Pancreas (tissue), 10 donors: Measurements from ENCODE around the gene LHPP. TPM values are rescaled to one million over a fixed set of nuclear protein-coding genes. Genes with fewer than 3 reads are reported as not detected.

ENCODE experiments used
- ATAC-seq, 4 donors: fragments of 200-7000 bp; cut with Tn5 transposase; one replicate each; pipeline versions ENCODE4 v1.8.0 to v1.9.1; 2020; ENCODE audit warnings: mild to moderate bottlenecking in 4 of 4, moderate library complexity in 4 of 4
- DNase-seq, 6 donors: peaks; one replicate each; pipeline ENCODE4 v3.0.0-alpha.2; 2020
- FAIRE-seq: peaks from 2 replicates; lab custom pipeline; 2012; peaks lifted over from hg19 to GRCh38; lab: Jason Lieb, UNC
- H3K27ac ChIP-seq, 4 donors: fragments of 200-600 bp; sonication (generic); 1 replicate in 3 of 4; 2 replicates in 1 of 4; pipeline versions ENCODE4 v1.5.0 to v1.8.0; 2020
- H3K27me3 ChIP-seq, 4 donors: fragments of 200-600 bp; one replicate each; pipeline ENCODE4 v1.8.0; 2021
- H3K36me3 ChIP-seq, 3 donors: fragments of 200-600 bp; sonication (generic) in 1 of 3; one replicate each; pipeline versions ENCODE4 v1.5.0 to v1.8.0; 2020 to 2021
- H3K4me1 ChIP-seq, 3 donors: fragments of 200-600 bp; one replicate each; pipeline ENCODE4 v1.8.0; 2021
- H3K4me3 ChIP-seq, 4 donors: fragments of 200-600 bp; sonication (generic) in 2 of 4; one replicate each; pipeline versions ENCODE4 v1.5.0 to v1.8.0; 2020 to 2021
- H3K9me3 ChIP-seq, 4 donors: fragments of 200-600 bp; one replicate each; pipeline ENCODE4 v1.8.0; 2021
- CTCF ChIP-seq, 4 donors: fragments of 200-600 bp; sonication (generic) in 3 of 4; IDR thresholded peaks; one replicate each; pipeline versions ENCODE4 v1.5.0 to v1.8.0; 2021; ENCODE audit warnings: antibody characterized with exemption in 4 of 4
- WGBS, 2 donors: extraction: QIAGEN DNeasy Blood & Tissue Kit; methylation state at CpG; one replicate each; pipeline ENCODE4 v1.1.7; 2013; 5-methylcytosine and 5-hydroxymethylcytosine counted together
- intact Hi-C, 3 donors: fragments of 100-400 bp; cut with DNase I; formaldehyde crosslinking; loops; one replicate each; pipeline versions ENCODE4 v1.11.1 to v1.14.2; 2022
- polyA plus RNA-seq, 2 donors: library from polyadenylated mRNA; stranded (reverse); fragments of 200-250 nt; gene quantifications; one replicate each; pipeline ENCODE4 v1.2.3, GENCODE V29; 2013
- total RNA-seq, 6 donors: library from RNA; stranded (reverse); fragmentation: NEBNext Ultra II Directional in 4 of 6; extraction: Animal tissue kit (Norgen Biotek cat#: 25700) in 4 of 6; gene quantifications; one replicate each; pipeline versions ENCODE4 v1.2.1 to v1.2.4, GENCODE V29; 2021 to 2023
- donor health status: healthy with polysubstance abuse.
- donor health status: DM: no; HTN: no; CAD: no; lungs with moderate emphysema.
- donor health status: DM: no; HTN: no; CAD: no.
- donor health status: control.
- donor health status: control.
- donor health status: Bipolar disorder and iron deficiency.
- donor health status: DM: yes; HTN: yes; CAD: no.
- donor health status: DM: no; HTN: no; CAD: no.
- donor health status: DM: no; HTN: no; CAD: no.
- donor health status: DM: yes; HTN: yes; CAD: no.

Gene LHPP
- total and polyA plus RNA-seq, 8 donors, result 5.3 to 10.8 (median 7.8) TPM

- TF ChIP-seq CTCF (IDR thresholded peaks at IDR 0.05), result no peak
- Histone ChIP-seq H3K4me3 (no peak overlapping the region), H3K36me3 (no peaks in the 10 kb centered on the region), H3K27ac (no peak overlapping the region), H3K4me1 (no peaks in the 10 kb centered on the region), H3K9me3 (no peaks in the 10 kb centered on the region), H3K27me3 (no peaks in the 10 kb centered on the region)
- no peak for FAIRE-seq
- DNase-seq, result peak in 1 of 6 donors; percentile 29
- ATAC-seq, result no peak
- WGBS, 2 donors, result 86 to 92% methylated on average over 11 of the region's 11 CpGs
- intact Hi-C loops, result no loop called here
These were observed 152.5 kb downstream of the LHPP start for GRCh38 chr10:124614003-124614659.

GRCh38 chr10:124615259-124615658, 153.6 kb downstream of the LHPP start:
- Histone ChIP-seq H3K4me1 (no peaks in the 10 kb centered on the region), H3K36me3 (no peaks in the 10 kb centered on the region), H3K27ac (no peak overlapping the region), H3K4me3 (no peak overlapping the region), H3K27me3 (no peaks in the 10 kb centered on the region), H3K9me3 (no peaks in the 10 kb centered on the region)
- TF ChIP-seq CTCF (IDR thresholded peaks at IDR 0.05), result no peak
- FAIRE-seq (no peak), DNase-seq (peak in 1 of 6 donors; percentile 32), ATAC-seq (no peak)
- 97% methylated on average over 32 to 34 of the region's 34 CpGs for WGBS, 2 donors
- intact Hi-C loops, result no loop called here

- Histone ChIP-seq H3K4me3 (no peak overlapping the region), H3K4me1 (no peaks in the 10 kb centered on the region), H3K9me3 (no peaks in the 10 kb centered on the region), H3K36me3 (no peaks in the 10 kb centered on the region), H3K27ac (no peak overlapping the region), H3K27me3 (no peaks in the 10 kb centered on the region)
- 91 to 92% methylated on average over 30 of the region's 30 CpGs for WGBS, 2 donors
- TF ChIP-seq CTCF (IDR thresholded peaks at IDR 0.05), result no peak
- intact Hi-C loops, result no loop called here
- ATAC-seq (no peak), DNase-seq (no peak), FAIRE-seq (no peak)
These were observed 154.6 kb downstream of the LHPP start for GRCh38 chr10:124616040-124616835.

- FAIRE-seq, result no peak
- no peak for DNase-seq
- ATAC-seq, result no peak
- intact Hi-C loops, result no loop called here
- TF ChIP-seq CTCF (IDR thresholded peaks at IDR 0.05), result no peak
- Histone ChIP-seq H3K36me3 (no peaks in the 10 kb centered on the region), H3K4me3 (no peak overlapping the region), H3K27ac (no peak overlapping the region), H3K9me3 (no peaks in the 10 kb centered on the region), H3K4me1 (no peaks in the 10 kb centered on the region), H3K27me3 (no peaks in the 10 kb centered on the region)
- 87 to 91% methylated on average over 4 of the region's 4 CpGs for WGBS, 2 donors
These were observed 155.2 kb downstream of the LHPP start for GRCh38 chr10:124616836-124617130.
